GM23338 (cell line): ENCODE results near the gene ZDHHC1. TPM values are rescaled to one million over a fixed set of nuclear protein-coding genes. Genes with fewer than 3 reads are reported as not detected.

Experiments used
- ATAC-seq: fragments of 200-7000 bp; cut with Tn5 transposase; 3 replicates; pipeline ENCODE4 v1.9.1; 2020
- DNase-seq: peaks from one replicate; pipeline ENCODE4 v3.0.0-alpha.2; 2015; ENCODE audit warnings: low spot score
- H2AFZ ChIP-seq: fragments of 200-600 bp; sonication (generic); 2 replicates; pipeline ENCODE4 v1.8.0; 2016; ENCODE audit warnings: antibody characterized with exemption, mild to moderate bottlenecking, moderate library complexity
- H3F3A ChIP-seq: fragments of 200-600 bp; sonication (generic); replicated peaks from 2 replicates; pipeline ENCODE4 v1.8.0; 2017; ENCODE audit warnings: antibody characterized with exemption, mixed run types, low read depth
- H3K27ac ChIP-seq: fragments of 200-600 bp; sonication (generic); 2 replicates; pipeline ENCODE4 v1.6.1; 2016; ENCODE audit warnings: low read depth
- H3K27me3 ChIP-seq: fragments of 200-600 bp; sonication (generic); 2 replicates; pipeline ENCODE4 v1.8.0; 2016; ENCODE audit warnings: mild to moderate bottlenecking, mixed run types, moderate library complexity; ENCODE audit not compliant: insufficient read depth
- H3K36me3 ChIP-seq: fragments of 200-600 bp; sonication (generic); 2 replicates; pipeline ENCODE4 v1.8.0; 2016; ENCODE audit warnings: mild to moderate bottlenecking; ENCODE audit not compliant: insufficient read depth
- H3K4me1 ChIP-seq: fragments of 200-600 bp; sonication (generic); 2 replicates; pipeline ENCODE4 v1.8.0; 2016; ENCODE audit warnings: mild to moderate bottlenecking, moderate library complexity; ENCODE audit not compliant: insufficient read depth
- H3K4me2 ChIP-seq: fragments of 200-600 bp; sonication (generic); 2 replicates; pipeline ENCODE4 v1.7.1; 2017; ENCODE audit warnings: mixed run types
- H3K4me3 ChIP-seq: fragments of 200-600 bp; sonication (generic); 2 replicates; pipeline ENCODE4 v1.6.1; 2016; ENCODE audit warnings: mixed run types
- H3K79me2 ChIP-seq: fragments of 200-600 bp; sonication (generic); replicated peaks from 2 replicates; pipeline ENCODE4 v1.8.0; 2017; ENCODE audit warnings: mild to moderate bottlenecking; ENCODE audit not compliant: insufficient read depth
- H3K9me2 ChIP-seq: fragments of 200-600 bp; sonication (generic); 2 replicates; pipeline ENCODE4 v1.8.0; 2017; ENCODE audit not compliant: insufficient read depth
- H4K20me1 ChIP-seq: fragments of 200-600 bp; sonication (generic); replicated peaks from 2 replicates; pipeline ENCODE4 v1.8.0; 2017; ENCODE audit warnings: mild to moderate bottlenecking; ENCODE audit not compliant: insufficient read depth
- H3K27ac Mint-ChIP-seq: 2 replicates; pipeline ENCODE4 v1.8.0; 2020; ENCODE audit warnings: inconsistent platforms, mild to moderate bottlenecking, moderate library complexity, mixed read lengths
- H3K27me3 Mint-ChIP-seq: 3 replicates; pipeline ENCODE4 v1.8.0; 2022; ENCODE audit warnings: low read depth, mild to moderate bottlenecking, moderate library complexity, mixed read lengths, inconsistent platforms; ENCODE audit not compliant: insufficient read depth, poor library complexity
- H3K36me3 Mint-ChIP-seq: 3 replicates; pipeline ENCODE4 v1.8.0; 2021; ENCODE audit warnings: low read depth, mild to moderate bottlenecking, inconsistent platforms, moderate library complexity, mixed read lengths
- H3K4me1 Mint-ChIP-seq: 3 replicates; pipeline ENCODE4 v1.8.0; 2020; ENCODE audit warnings: mild to moderate bottlenecking, inconsistent platforms, mixed read lengths
- H3K4me3 Mint-ChIP-seq: 3 replicates; pipeline ENCODE4 v1.8.0; 2021; ENCODE audit warnings: moderate library complexity, mild to moderate bottlenecking, inconsistent platforms, mixed read lengths
- H3K9me3 Mint-ChIP-seq: 3 replicates; pipeline ENCODE4 v1.8.0; 2020; ENCODE audit warnings: moderate library complexity, mild to moderate bottlenecking, inconsistent platforms, mixed read lengths
- CREB1 ChIP-seq: fragments of 250-450 bp; sonication (Bioruptor Pico); IDR thresholded peaks from 2 replicates; pipeline ENCODE4 v1.5.0; 2020; ENCODE audit warnings: low read depth, mild to moderate bottlenecking, moderate library complexity
- CTCF ChIP-seq, 2 experiments: fragments of 200-600 bp in 1 of 2; sonication (generic) in 1 of 2; conservative IDR thresholded peaks; 2 replicates each; pipeline versions ENCODE4 v1.5.1 to v1.6.1; 2016 to 2017; ENCODE audit warnings: antibody characterized with exemption in 2 of 2, low read depth in 2 of 2, mild to moderate bottlenecking in 2 of 2, moderate library complexity in 1 of 2
- ETS1 ChIP-seq: IDR thresholded peaks from 2 replicates; pipeline ENCODE4 v1.6.1; 2016; ENCODE audit warnings: antibody characterized with exemption
- EZH2phosphoT487 ChIP-seq: fragments of 200-600 bp; sonication (generic); IDR thresholded peaks from one replicate; pipeline ENCODE4 v1.8.1; 2018; ENCODE audit warnings: antibody characterized with exemption; ENCODE audit not compliant: unreplicated experiment
- JUNB ChIP-seq: IDR thresholded peaks from one replicate; pipeline ENCODE4 v1.6.1; 2016; ENCODE audit warnings: antibody characterized with exemption; ENCODE audit not compliant: unreplicated experiment
- NANOG ChIP-seq: IDR thresholded peaks from 2 replicates; pipeline ENCODE4 v1.6.1; 2016; ENCODE audit warnings: antibody characterized with exemption, borderline replicate concordance
- STAT1 ChIP-seq: IDR thresholded peaks from one replicate; pipeline ENCODE4 v1.6.1; 2016; ENCODE audit warnings: antibody characterized with exemption; ENCODE audit not compliant: unreplicated experiment
- ZNF114 ChIP-seq: fragments of 250-450 bp; sonication (Bioruptor Pico); IDR thresholded peaks from 2 replicates; pipeline ENCODE4 v1.5.0; 2020; ENCODE audit warnings: mild to moderate bottlenecking, moderate library complexity
- ZNF331 ChIP-seq: fragments of 250-450 bp; sonication (Bioruptor Pico); IDR thresholded peaks from 2 replicates; pipeline ENCODE4 v1.5.0; 2020; ENCODE audit warnings: low read depth, mild to moderate bottlenecking, moderate library complexity
- ZNF462 ChIP-seq: fragments of 250-450 bp; sonication (Bioruptor Pico); IDR thresholded peaks from 2 replicates; pipeline ENCODE4 v1.5.0; 2020; ENCODE audit warnings: mild to moderate bottlenecking, moderate library complexity
- polyA plus RNA-seq: library from polyadenylated mRNA; unstranded; fragments of >200 nt; fragmentation: Nextera tagmentation; extraction: Ambion mirVana; gene quantifications from 2 replicates; pipeline ENCODE4 v1.2.1, GENCODE V29; 2016
- total RNA-seq: library from RNA; depleted of rRNA; stranded (reverse); fragments of >200 nt; shearing (Covaris generic); gene quantifications from 2 replicates; pipeline ENCODE4 v1.2.3, GENCODE V29; 2014

The ZDHHC1 gene
- total and polyA plus RNA-seq, 2 experiments from 2014 or later, result 1.4 to 2.7 TPM

GRCh38 chr16:67346341-67346740 is 69.9 kb downstream of the ZDHHC1 start (continued):
- TF ChIP-seq ZNF462 (CRISPR knock-in tag) (no peak), JUNB (no peak), CTCF (conservative IDR thresholded peaks at IDR 0.05; ENCODE audit: low read depth in 2 of 2) (no peak), NANOG (no peak)

DNA sequence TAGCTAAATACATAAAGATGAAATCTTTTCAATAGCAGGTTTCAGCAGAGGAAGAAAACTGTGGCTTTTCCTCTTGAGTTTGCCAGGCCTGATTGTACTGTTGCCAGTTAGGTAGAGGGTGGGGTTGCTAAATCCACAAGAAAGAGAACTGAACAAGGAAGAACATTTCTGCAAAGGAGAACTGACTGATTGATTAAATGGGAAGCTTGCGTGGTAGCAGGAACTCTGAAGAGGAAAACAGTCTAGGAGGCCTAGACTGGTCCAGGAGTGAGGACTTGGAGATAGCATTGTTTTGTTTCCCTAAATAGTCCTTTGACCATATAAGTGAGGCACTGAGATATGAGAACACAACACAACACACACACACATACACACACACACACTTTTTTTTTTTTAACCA is 70.9 kb downstream of the ZDHHC1 start:
- Histone ChIP-seq H3K9me2 (no peaks in the 10 kb centered on the region), H3K4me2 (no peak overlapping the region), H3K36me3 (no peaks in the 10 kb centered on the region), H3K27ac (no peak overlapping the region), H3F3A (no peaks in the 10 kb centered on the region), H2AFZ (no peak overlapping the region), H3K79me2 (no peaks in the 10 kb centered on the region), H3K4me3 (no peak overlapping the region), H4K20me1 (no peaks in the 10 kb centered on the region), H3K4me1 (no peaks in the 10 kb centered on the region), H3K27me3 (no peaks in the 10 kb centered on the region; the same call in 1 of the 2 replicates)
- Mint-ChIP-seq H3K4me3 (no peak overlapping the region), H3K27me3 (peaks cover 2% of the 10 kb centered on the region), H3K4me1 (no peaks in the 10 kb centered on the region), H3K36me3 (no peaks in the 10 kb centered on the region), H3K27ac (no peak overlapping the region), H3K9me3 (no peaks in the 10 kb centered on the region)
- no peak for DNase-seq
- no peak for ATAC-seq
- TF ChIP-seq STAT1 (no peak), EZH2phosphoT487 (no peak), ETS1 (no peak), CREB1 (CRISPR knock-in tag) (no peak), ZNF331 (CRISPR knock-in tag) (no peak), CTCF (conservative IDR thresholded peaks at IDR 0.05; ENCODE audit: low read depth in 2 of 2) (no peak), ZNF114 (CRISPR knock-in tag) (no peak), JUNB (no peak)
